ENCODE measurements around the gene TRPM2. TPM values are rescaled to one million over a fixed set of nuclear protein-coding genes. Genes with fewer than 3 reads are reported as not detected.

Gene TRPM2
- total and polyA plus RNA-seq, 2 of the 4 experiments (the other 2 are of a cell fraction): not detected

- DNase-seq (no peak), ATAC-seq (ENCODE audit: low read depth) (no peak)
- Histone ChIP-seq H3K4me2 (ENCODE audit: low read depth, low read length) (no peak overlapping the region), H3K9me1 (ENCODE audit: insufficient read depth, low read length) (no peaks in the 10 kb centered on the region), H3K27me3 (ENCODE audit: control insufficient read depth, insufficient read depth, low read length) (no peaks in the 10 kb centered on the region), H3K9me3 (ENCODE audit: control insufficient read depth, insufficient read depth, low read length) (peaks cover 27% of the 10 kb centered on the region), H3K4me3 (ENCODE audit: insufficient read depth, low read depth, low read length) (no peak overlapping the region), H2AFZ (replicated peaks; ENCODE audit: low read length, poor library complexity) (no peak overlapping the region), H2BK20ac (ENCODE audit: low read depth, low read length) (no peak overlapping the region), H3K4ac (ENCODE audit: low read depth, low read length) (no peak overlapping the region), H3K79me1 (ENCODE audit: low read depth in 1 of 2, low read length in 2 of 2) (no peaks in the 10 kb centered on the region), H4K5ac (ENCODE audit: low read depth, low read length) (no peak overlapping the region), H3K14ac (replicated peaks; ENCODE audit: low read depth, low read length) (no peak overlapping the region), H3K27ac (ENCODE audit: insufficient read depth, low read length) (no peak overlapping the region), H3K9ac (ENCODE audit: low read depth, low read length) (no peak overlapping the region), H2AK5ac (ENCODE audit: low read depth, low read length) (no peak overlapping the region), H2BK5ac (ENCODE audit: low read depth, low read length, poor library complexity, severe bottlenecking) (no peak overlapping the region), H3K23ac (ENCODE audit: low read depth, low read length) (no peak overlapping the region), H2BK15ac (ENCODE audit: low read depth, low read length) (no peak overlapping the region), H3K18ac (ENCODE audit: low read depth, low read length) (no peak overlapping the region), H3K36me3 (ENCODE audit: control insufficient read depth, insufficient read depth, low read length) (no peaks in the 10 kb centered on the region), H2AK9ac (replicated peaks; ENCODE audit: low read depth, low read length, poor library complexity) (no peak overlapping the region), H3K56ac (ENCODE audit: extremely low read depth, insufficient read depth, low read length) (no peak overlapping the region), H4K8ac (ENCODE audit: low read depth in 2 of 2, low read length in 2 of 2) (no peak overlapping the region), H2BK120ac (ENCODE audit: low read depth, low read length) (no peak overlapping the region), H4K91ac (ENCODE audit: insufficient read depth, low read depth, low read length) (no peak overlapping the region), H3K4me1 (ENCODE audit: control insufficient read depth, insufficient read depth, low read length) (no peaks in the 10 kb centered on the region), H4K20me1 (ENCODE audit: insufficient read depth, low read length) (no peaks in the 10 kb centered on the region)
- intact Hi-C loops (cut with micrococcal nuclease): no loop called here
- in situ Hi-C loops (cut with MboI; ENCODE audit: low sequenced_read_pairs): no loop called here
- ChIA-PET POLR2A (ENCODE audit: unreplicated experiment) (no interaction called here), CTCF (no interaction called here)
- dilution Hi-C loops (cut with HindIII; ENCODE audit: low sequenced_read_pairs, unreplicated experiment): no loop called here
- TF ChIP-seq USF2 (IDR thresholded peaks at IDR 0.05; ENCODE audit: low read depth, low read length) (no peak), SMC3 (IDR thresholded peaks at IDR 0.05; ENCODE audit: low read depth, low read length) (no peak), CHD1 (IDR thresholded peaks at IDR 0.05; ENCODE audit: low read depth, low read length) (no peak)
- 72% methylated on average over 5 of the region's 17 CpGs; no CpG with 5 or more reads in 1 of the 2 experiments for WGBS, 2 experiments (ENCODE audit: extremely low coverage in 2 of 2, insufficient read length in 1 of 2)
- BruUV-seq (replicated peaks): no TSS peak
Observed at GRCh38 chr21:44423941-44424607, 70.7 kb downstream of the TRPM2 start.

All from IMR-90 (cell line).